GM23338 (cell line): ENCODE measurements around the gene PKP3.

Experiments
- CREB1 ChIP-seq: fragments of 250-450 bp; sonication (Bioruptor Pico); IDR thresholded peaks from 2 replicates; pipeline ENCODE4 v1.5.0; 2020; ENCODE audit warnings: low read depth, mild to moderate bottlenecking, moderate library complexity
- CTCF ChIP-seq, 2 experiments: fragments of 200-600 bp in 1 of 2; sonication (generic) in 1 of 2; conservative IDR thresholded peaks; 2 replicates each; pipeline versions ENCODE4 v1.5.1 to v1.6.1; 2016 to 2017; ENCODE audit warnings: antibody characterized with exemption in 2 of 2, low read depth in 2 of 2, mild to moderate bottlenecking in 2 of 2, moderate library complexity in 1 of 2
- ETS1 ChIP-seq: IDR thresholded peaks from 2 replicates; pipeline ENCODE4 v1.6.1; 2016; ENCODE audit warnings: antibody characterized with exemption
- EZH2 ChIP-seq: fragments of 200-600 bp; sonication (generic); IDR thresholded peaks from one replicate; pipeline ENCODE4 v1.8.0; 2017; ENCODE audit warnings: antibody characterized with exemption, mild to moderate bottlenecking, low read depth; ENCODE audit not compliant: unreplicated experiment
- EZH2phosphoT487 ChIP-seq: fragments of 200-600 bp; sonication (generic); IDR thresholded peaks from one replicate; pipeline ENCODE4 v1.8.1; 2018; ENCODE audit warnings: antibody characterized with exemption; ENCODE audit not compliant: unreplicated experiment
- JUNB ChIP-seq: IDR thresholded peaks from one replicate; pipeline ENCODE4 v1.6.1; 2016; ENCODE audit warnings: antibody characterized with exemption; ENCODE audit not compliant: unreplicated experiment
- NANOG ChIP-seq: IDR thresholded peaks from 2 replicates; pipeline ENCODE4 v1.6.1; 2016; ENCODE audit warnings: antibody characterized with exemption, borderline replicate concordance
- POLR2AphosphoS5 ChIP-seq: IDR thresholded peaks from 2 replicates; pipeline ENCODE4 v1.6.1; 2016; ENCODE audit warnings: antibody characterized with exemption, low read depth
- REST ChIP-seq: IDR thresholded peaks from one replicate; pipeline ENCODE4 v1.6.1; 2018; ENCODE audit warnings: antibody characterized with exemption; ENCODE audit not compliant: unreplicated experiment
- STAT1 ChIP-seq: IDR thresholded peaks from one replicate; pipeline ENCODE4 v1.6.1; 2016; ENCODE audit warnings: antibody characterized with exemption; ENCODE audit not compliant: unreplicated experiment
- ZNF114 ChIP-seq: fragments of 250-450 bp; sonication (Bioruptor Pico); IDR thresholded peaks from 2 replicates; pipeline ENCODE4 v1.5.0; 2020; ENCODE audit warnings: mild to moderate bottlenecking, moderate library complexity
- ZNF331 ChIP-seq: fragments of 250-450 bp; sonication (Bioruptor Pico); IDR thresholded peaks from 2 replicates; pipeline ENCODE4 v1.5.0; 2020; ENCODE audit warnings: low read depth, mild to moderate bottlenecking, moderate library complexity
- ZNF462 ChIP-seq: fragments of 250-450 bp; sonication (Bioruptor Pico); IDR thresholded peaks from 2 replicates; pipeline ENCODE4 v1.5.0; 2020; ENCODE audit warnings: mild to moderate bottlenecking, moderate library complexity

GRCh38 chr11:386483-386882, 7.5 kb upstream of the PKP3 start:
- TF ChIP-seq CTCF (conservative IDR thresholded peaks at IDR 0.05; ENCODE audit: low read depth in 2 of 2) (no peak), CREB1 (no peak), POLR2AphosphoS5 (no peak), EZH2phosphoT487 (no peak), EZH2 (no peak), REST (no peak), STAT1 (no peak), ZNF114 (CRISPR knock-in tag) (no peak), ZNF331 (CRISPR knock-in tag) (no peak), JUNB (no peak), ZNF462 (CRISPR knock-in tag) (no peak), ETS1 (no peak), NANOG (no peak)
